ENCODE data around the gene NAALADL2. TPM values are rescaled to one million over a fixed set of nuclear protein-coding genes. Genes with fewer than 3 reads are reported as not detected.

Gene NAALADL2
- total RNA-seq, 3 donors from 2014 or later = 18.4 to 43.9 (median 20.8) TPM

- no peak for TF ChIP-seq CTCF (IDR thresholded peaks at IDR 0.05)
- ATAC-seq (no peak), DNase-seq (no peak)
Observed at GRCh38 chr3:175007306-175007705, 148.2 kb downstream of the NAALADL2 start.

GRCh38 chr3:175009295-175009694 is 150.2 kb downstream of the NAALADL2 start:
- no peaks in the 10 kb centered on the region for H3K9me3 ChIP-seq
- ATAC-seq = no peak
- H3K4me1 ChIP-seq (ENCODE audit: low read depth) = no peaks in the 10 kb centered on the region
- no peak for TF ChIP-seq CTCF (IDR thresholded peaks at IDR 0.05)
- no peak overlapping the region for H3K4me3 ChIP-seq
- no peaks in the 10 kb centered on the region for H3K36me3 ChIP-seq (ENCODE audit: low read depth)
- intact Hi-C loops (cut with DNase I, micrococcal nuclease) = no loop called here
- no peak for DNase-seq

More at GRCh38 chr3:175007306-175007705, 148.2 kb downstream of the NAALADL2 start:
- Histone ChIP-seq H3K36me3 (ENCODE audit: low read depth) (no peaks in the 10 kb centered on the region), H3K9me3 (no peaks in the 10 kb centered on the region), H3K4me3 (no peak overlapping the region), H3K4me1 (ENCODE audit: low read depth) (no peaks in the 10 kb centered on the region)
- intact Hi-C loops (cut with DNase I, micrococcal nuclease) = no loop called here

- intact Hi-C loops (cut with DNase I, micrococcal nuclease) = no loop called here
- no peak for TF ChIP-seq CTCF (IDR thresholded peaks at IDR 0.05)
Observed at GRCh38 chr3:175015056-175015635, 156.0 kb downstream of the NAALADL2 start.

GRCh38 chr3:175018946-175019727 is 160.0 kb downstream of the NAALADL2 start:
- intact Hi-C loops (cut with DNase I, micrococcal nuclease) = no loop called here
- H3K36me3 ChIP-seq (ENCODE audit: low read depth) = no peaks in the 10 kb centered on the region

More at GRCh38 chr3:175015056-175015635, 156.0 kb downstream of the NAALADL2 start:
- no peaks in the 10 kb centered on the region for H3K9me3 ChIP-seq
- H3K36me3 ChIP-seq (ENCODE audit: low read depth) = no peaks in the 10 kb centered on the region
- DNase-seq (no peak), ATAC-seq (no peak)
- H3K4me1 ChIP-seq (ENCODE audit: low read depth) = no peaks in the 10 kb centered on the region
- H3K4me3 ChIP-seq = no peak overlapping the region

GRCh38 chr3:175020101-175020500 is 161.0 kb downstream of the NAALADL2 start:
- no peak for TF ChIP-seq CTCF (IDR thresholded peaks at IDR 0.05)
- intact Hi-C loops (cut with DNase I, micrococcal nuclease) = no loop called here

More at GRCh38 chr3:175018946-175019727, 160.0 kb downstream of the NAALADL2 start:
- no peak for TF ChIP-seq CTCF (IDR thresholded peaks at IDR 0.05)
- no peak for DNase-seq
- H3K4me1 ChIP-seq (ENCODE audit: low read depth) = no peaks in the 10 kb centered on the region
- no peak overlapping the region for H3K4me3 ChIP-seq
- no peaks in the 10 kb centered on the region for H3K9me3 ChIP-seq
- no peak for ATAC-seq

More at GRCh38 chr3:175020101-175020500, 161.0 kb downstream of the NAALADL2 start:
- DNase-seq = no peak
- Histone ChIP-seq H3K4me1 (ENCODE audit: low read depth) (no peaks in the 10 kb centered on the region), H3K9me3 (no peaks in the 10 kb centered on the region), H3K4me3 (no peak overlapping the region), H3K36me3 (ENCODE audit: low read depth) (no peaks in the 10 kb centered on the region)
- no peak for ATAC-seq

All from mucosa of descending colon (tissue), 3 donors.